Naive thymus-derived CD4-positive, alpha-beta T cell (primary cell): ENCODE data around the gene EHD3. TPM values are rescaled to one million over a fixed set of nuclear protein-coding genes. Genes with fewer than 3 reads are reported as not detected.

Source experiments
- ATAC-seq: fragments of 150-1000 bp; cut with Tn5 transposase; 2 replicates; pipeline ENCODE4 v1.10.0; 2021; ENCODE audit warnings: mild to moderate bottlenecking, moderate library complexity
- CTCF ChIA-PET: fragments of 350-600 bp; sonication (Branson Sonifier 250); formaldehyde crosslinking; loops from one replicate; lab custom pipeline; 2021; ENCODE audit warnings: antibody characterized with exemption; lab: Charles Lee
- POLR2A ChIA-PET: fragments of 350-600 bp; sonication (Branson Sonifier 250); formaldehyde crosslinking; loops from one replicate; lab custom pipeline; 2021; ENCODE audit warnings: antibody characterized with exemption, inconsistent platforms; lab: Charles Lee
- DNase-seq, 9 donors: peaks; one replicate each; pipeline versions ENCODE4 v3.0.0 to v3.0.0-alpha.2; 2020 to 2022; ENCODE audit warnings: mixed read lengths in 1 of 9
- H3K27ac ChIP-seq: one replicate; pipeline ENCODE4 v1.7.0; 2013; ENCODE audit warnings: mild to moderate bottlenecking, low read depth, low read length, moderate library complexity
- H3K27me3 ChIP-seq, 2 donors: one replicate each; pipeline ENCODE4 v1.7.0; 2013; ENCODE audit warnings: low read length in 2 of 2, mild to moderate bottlenecking in 2 of 2, moderate library complexity in 2 of 2; ENCODE audit not compliant: control insufficient read depth in 2 of 2, insufficient read depth in 2 of 2
- H3K36me3 ChIP-seq, 3 experiments: 1 replicate in 2 of 3; 2 replicates in 1 of 3; pipeline ENCODE4 v1.7.0; 2013; ENCODE audit warnings: low read length in 3 of 3, mild to moderate bottlenecking in 3 of 3, moderate library complexity in 1 of 3; ENCODE audit not compliant: insufficient read depth in 3 of 3, control insufficient read depth in 2 of 3
- H3K4me1 ChIP-seq, 2 donors: one replicate each; pipeline ENCODE4 v1.7.0; 2013; ENCODE audit warnings: low read length in 2 of 2, mild to moderate bottlenecking in 2 of 2, moderate library complexity in 1 of 2; ENCODE audit not compliant: control insufficient read depth in 2 of 2, insufficient read depth in 2 of 2
- H3K4me3 ChIP-seq: 2 replicates; pipeline ENCODE4 v1.7.0; 2013; ENCODE audit warnings: mild to moderate bottlenecking, low read length
- H3K9me3 ChIP-seq, 3 experiments: 1 replicate in 2 of 3; 2 replicates in 1 of 3; pipeline ENCODE4 v1.7.0; 2013; ENCODE audit warnings: low read length in 3 of 3; ENCODE audit not compliant: control insufficient read depth in 2 of 3
- H3K27ac Mint-ChIP-seq, 9 donors: one replicate each; pipeline ENCODE4 v1.8.0; 2020 to 2022; ENCODE audit warnings: mixed read lengths in 9 of 9, mild to moderate bottlenecking in 8 of 9, moderate library complexity in 5 of 9, inconsistent platforms in 2 of 9
- H3K27me3 Mint-ChIP-seq, 5 donors: one replicate each; pipeline ENCODE4 v1.8.0; 2021 to 2022; ENCODE audit warnings: mixed read lengths in 5 of 5, mild to moderate bottlenecking in 1 of 5
- H3K36me3 Mint-ChIP-seq, 5 donors: one replicate each; pipeline ENCODE4 v1.8.0; 2020 to 2022; ENCODE audit warnings: mixed read lengths in 5 of 5, mild to moderate bottlenecking in 3 of 5, inconsistent platforms in 1 of 5
- H3K4me1 Mint-ChIP-seq, 7 donors: one replicate each; pipeline ENCODE4 v1.8.0; 2020 to 2022; ENCODE audit warnings: mixed read lengths in 7 of 7, mild to moderate bottlenecking in 3 of 7, inconsistent platforms in 1 of 7
- H3K4me3 Mint-ChIP-seq, 10 donors: one replicate each; pipeline ENCODE4 v1.8.0; 2020 to 2022; ENCODE audit warnings: mild to moderate bottlenecking in 10 of 10, mixed read lengths in 10 of 10, moderate library complexity in 6 of 10, inconsistent platforms in 2 of 10
- H3K9me3 Mint-ChIP-seq, 11 donors: one replicate each; pipeline ENCODE4 v1.8.0; 2020 to 2022; ENCODE audit warnings: mixed read lengths in 11 of 11, mild to moderate bottlenecking in 4 of 11, inconsistent platforms in 1 of 11, moderate library complexity in 1 of 11
- intact Hi-C, 2 donors: fragments of 100-400 bp; cut with micrococcal nuclease; formaldehyde crosslinking; loops; one replicate each; pipeline ENCODE4 v1.15.1; 2023
- polyA plus RNA-seq, 2 donors: library from polyadenylated mRNA; unstranded; fragments of 300-500 nt; fragmentation: Illumina TruSeq; gene quantifications; one replicate each; pipeline ENCODE4 v1.2.3, GENCODE V29; 2021
- total RNA-seq, 6 experiments: library from RNA in 5 of 6; stranded (reverse) in 5 of 6; gene quantifications; 1 replicate in 5 of 6; 2 replicates in 1 of 6; pipeline ENCODE4 v1.2.3 and lab custom pipeline; 2021 to 2026

Gene EHD3
- total and polyA plus RNA-seq, 7 experiments from 2014 or later = 1.6 to 4.6 (median 3.8) TPM

DNA sequence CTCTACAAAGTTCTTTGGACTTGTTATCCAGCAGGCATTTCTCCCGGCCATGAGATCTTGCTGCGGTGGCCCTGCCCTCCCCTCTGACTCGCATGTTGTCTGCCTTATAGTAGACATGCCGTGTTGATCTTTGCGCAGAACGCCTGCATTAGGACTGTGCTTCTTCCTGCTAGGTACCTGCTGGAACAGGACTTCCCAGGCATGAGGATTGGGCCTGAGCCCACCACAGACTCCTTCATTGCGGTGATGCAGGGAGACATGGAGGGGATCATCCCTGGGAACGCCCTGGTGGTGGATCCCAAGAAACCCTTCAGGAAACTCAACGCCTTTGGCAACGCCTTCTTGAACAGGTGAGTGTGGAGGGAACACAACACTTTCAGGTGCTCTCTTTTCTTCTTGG lies 10.1 kb downstream of the EHD3 start:
- peaks cover 0 to 3% (median 0%) of the 10 kb centered on the region in 3 experiments for H3K36me3 ChIP-seq
- peaks cover 0 to 10% (median 0%) of the 10 kb centered on the region in 7 donors for H3K4me1 Mint-ChIP-seq
- no peaks in the 10 kb centered on the region for H3K9me3 ChIP-seq
- intact Hi-C loops = no loop called here
- no peak overlapping the region for H3K27ac ChIP-seq
- no peak overlapping the region for H3K4me3 ChIP-seq
- no peaks in the 10 kb centered on the region for H3K9me3 Mint-ChIP-seq
- H3K27me3 ChIP-seq = no peaks in the 10 kb centered on the region
- no peak overlapping the region for H3K27ac Mint-ChIP-seq
- H3K4me1 ChIP-seq = no peaks in the 10 kb centered on the region
- CTCF ChIA-PET = no interaction called here
- POLR2A ChIA-PET = no interaction called here
- no peak overlapping the region for H3K4me3 Mint-ChIP-seq
- H3K27me3 Mint-ChIP-seq = no peaks in the 10 kb centered on the region
- ATAC-seq = no peak
- H3K36me3 Mint-ChIP-seq = peaks cover 0 to 35% (median 6%) of the 10 kb centered on the region in 5 donors
- DNase-seq = no peak

DNA sequence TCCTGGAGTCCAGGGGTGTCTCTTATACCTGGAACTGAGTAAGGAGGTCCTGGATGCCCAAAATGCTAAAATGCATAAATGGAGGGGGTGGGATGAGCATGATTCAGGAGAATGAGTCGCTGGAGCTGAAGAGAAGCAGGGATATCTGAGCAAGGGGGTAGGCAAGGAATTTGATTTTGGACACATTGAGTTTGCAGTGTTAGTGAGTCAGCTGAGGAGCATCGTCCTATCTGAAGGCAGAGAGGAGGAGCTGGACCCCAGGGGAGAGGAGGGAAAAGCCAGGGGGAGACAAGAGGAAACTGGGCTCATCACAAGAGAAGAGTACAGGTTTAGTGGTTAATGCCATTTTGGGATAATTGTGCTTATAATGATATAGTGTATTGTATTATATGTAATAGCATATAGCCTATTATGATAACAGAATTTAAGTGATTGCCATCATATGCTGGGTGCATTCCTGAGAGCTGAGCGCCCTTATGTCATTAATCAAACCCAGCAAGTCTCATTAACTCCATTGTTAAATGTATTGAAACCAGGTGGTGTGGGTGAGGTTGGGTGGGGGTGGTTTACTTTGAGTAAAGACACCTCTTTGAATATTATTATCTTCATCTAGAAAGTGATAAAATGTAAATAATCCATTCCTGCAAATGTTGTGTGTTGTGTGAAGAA lies 12.4 kb downstream of the EHD3 start:
- Mint-ChIP-seq H3K27me3 (no peaks in the 10 kb centered on the region), H3K27ac (peak overlapping the region in 1 of 9 donors; percentile 2), H3K4me1 (peaks cover 0 to 4% (median 0%) of the 10 kb centered on the region in 7 donors), H3K9me3 (no peaks in the 10 kb centered on the region), H3K4me3 (no peak overlapping the region), H3K36me3 (peaks cover 0 to 42% (median 6%) of the 10 kb centered on the region in 5 donors)
- Histone ChIP-seq H3K4me3 (no peak overlapping the region), H3K9me3 (no peaks in the 10 kb centered on the region), H3K36me3 (peaks cover 0 to 4% (median 0%) of the 10 kb centered on the region in 3 experiments), H3K4me1 (no peaks in the 10 kb centered on the region), H3K27ac (no peak overlapping the region), H3K27me3 (no peaks in the 10 kb centered on the region)
- intact Hi-C loops = no loop called here
- ATAC-seq = no peak
- ChIA-PET POLR2A (interaction anchor here (0.6 kb wide), 1 partner anchor 23 kb away, joined by 3 read pairs; no protein-coding TSS in a partner anchor), CTCF (no interaction called here)
- DNase-seq = no peak

DNA sequence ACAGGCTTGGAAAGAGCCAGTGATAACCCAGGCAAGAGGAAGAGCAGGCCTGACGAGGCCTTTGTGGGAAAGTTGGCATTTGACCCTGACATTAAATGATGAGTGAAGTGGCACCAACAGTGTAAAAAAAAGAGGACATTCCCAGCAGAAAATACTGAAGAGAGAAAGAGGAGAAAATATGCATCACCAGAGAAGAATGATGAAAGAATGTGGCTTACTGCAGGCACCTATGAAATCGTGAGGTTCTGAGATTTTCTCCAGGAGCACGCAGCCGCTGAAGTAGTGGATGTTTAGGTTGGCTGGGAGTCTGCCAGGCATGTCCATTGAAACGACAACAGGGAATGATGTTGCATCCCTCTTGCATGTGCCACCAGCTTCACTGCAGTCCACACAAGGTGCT lies 13.8 kb downstream of the EHD3 start:
- POLR2A ChIA-PET = no interaction called here
- H3K9me3 ChIP-seq = no peaks in the 10 kb centered on the region
- no peak for ATAC-seq
- H3K27me3 ChIP-seq = no peaks in the 10 kb centered on the region
- CTCF ChIA-PET = no interaction called here
- H3K27ac ChIP-seq = no peak overlapping the region
- no peak overlapping the region for H3K4me3 ChIP-seq
- no peaks in the 10 kb centered on the region for H3K9me3 Mint-ChIP-seq
- no peak for DNase-seq
- H3K4me3 Mint-ChIP-seq = no peak overlapping the region
- H3K4me1 Mint-ChIP-seq = peaks cover 0 to 4% (median 0%) of the 10 kb centered on the region in 7 donors
- H3K27ac Mint-ChIP-seq = no peak overlapping the region
- H3K4me1 ChIP-seq = no peaks in the 10 kb centered on the region
- H3K27me3 Mint-ChIP-seq = no peaks in the 10 kb centered on the region
- intact Hi-C loops = no loop called here
- H3K36me3 Mint-ChIP-seq = peaks cover 0 to 42% (median 6%) of the 10 kb centered on the region in 5 donors
- peaks cover 0 to 4% (median 0%) of the 10 kb centered on the region in 3 experiments for H3K36me3 ChIP-seq

DNA sequence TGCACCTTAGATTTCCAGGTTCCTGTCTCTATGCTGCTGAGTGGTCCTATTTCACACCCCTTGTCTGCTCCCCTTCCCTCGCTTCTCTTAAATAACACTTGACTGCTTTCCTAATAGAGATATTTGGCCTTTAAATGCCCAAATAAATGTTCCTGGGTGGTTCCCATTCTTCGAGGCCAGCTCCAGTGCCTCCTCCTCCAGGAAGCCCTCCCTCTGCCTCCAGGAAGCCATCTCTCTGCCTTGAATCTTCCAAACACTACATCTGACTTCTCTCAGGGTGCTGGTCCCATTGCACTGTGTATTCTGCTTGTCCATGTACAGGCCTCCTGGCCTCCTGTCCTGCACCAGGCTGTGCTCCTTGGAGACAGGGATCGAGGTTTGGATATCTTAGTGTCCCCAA lies 14.2 kb downstream of the EHD3 start:
- peaks cover 0 to 4% (median 0%) of the 10 kb centered on the region in 3 experiments for H3K36me3 ChIP-seq
- Mint-ChIP-seq H3K4me1 (peaks cover 0 to 4% (median 0%) of the 10 kb centered on the region in 7 donors), H3K4me3 (no peak overlapping the region), H3K9me3 (no peaks in the 10 kb centered on the region), H3K27ac (no peak overlapping the region), H3K27me3 (no peaks in the 10 kb centered on the region), H3K36me3 (peaks cover 0 to 39% (median 6%) of the 10 kb centered on the region in 5 donors)
- no peaks in the 10 kb centered on the region for H3K27me3 ChIP-seq
- ChIA-PET CTCF (no interaction called here), POLR2A (no interaction called here)
- DNase-seq = no peak
- ATAC-seq = no peak
- intact Hi-C loops = no loop called here
- H3K9me3 ChIP-seq = no peaks in the 10 kb centered on the region
- no peak overlapping the region for H3K4me3 ChIP-seq
- no peaks in the 10 kb centered on the region for H3K4me1 ChIP-seq
- H3K27ac ChIP-seq = no peak overlapping the region

DNA sequence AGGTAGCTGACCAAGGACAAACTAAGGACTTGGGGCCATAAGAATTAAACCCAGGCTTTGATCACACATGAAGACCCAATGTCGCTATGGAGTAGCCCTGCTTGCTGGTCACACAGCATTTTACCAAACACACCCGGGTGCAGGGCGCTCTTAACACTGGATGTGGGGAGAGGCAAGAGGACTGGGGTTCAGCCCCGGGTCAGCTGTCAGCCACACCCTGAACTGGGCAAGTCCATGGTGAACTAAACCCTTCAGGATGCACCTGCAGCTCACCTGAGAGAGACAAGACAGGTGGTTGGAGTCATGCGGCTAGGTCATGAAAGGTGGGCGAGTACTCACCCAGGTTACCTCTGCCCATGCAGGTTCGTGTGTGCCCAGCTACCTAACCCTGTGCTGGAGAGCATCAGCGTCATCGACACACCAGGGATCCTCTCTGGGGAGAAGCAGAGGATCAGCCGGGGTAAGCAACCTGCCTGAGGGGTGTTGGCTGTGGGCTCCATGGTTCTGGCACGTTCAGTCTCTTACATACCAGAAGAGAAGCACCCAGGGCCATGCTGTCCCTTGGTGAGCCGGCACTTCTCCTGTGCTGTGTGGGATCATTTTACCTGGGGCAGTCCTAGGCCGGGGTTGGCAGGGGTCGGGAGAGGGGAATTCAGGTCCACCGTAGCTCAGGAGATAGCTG lies 15.2 kb downstream of the EHD3 start:
- peaks cover 0 to 38% (median 6%) of the 10 kb centered on the region in 5 donors for H3K36me3 Mint-ChIP-seq
- no peak overlapping the region for H3K27ac ChIP-seq
- no peak overlapping the region for H3K27ac Mint-ChIP-seq
- no peak for ATAC-seq
- no peaks in the 10 kb centered on the region for H3K27me3 Mint-ChIP-seq
- H3K4me1 ChIP-seq = no peaks in the 10 kb centered on the region
- no peak overlapping the region for H3K4me3 Mint-ChIP-seq
- DNase-seq = no peak
- H3K4me3 ChIP-seq = no peak overlapping the region
- no peaks in the 10 kb centered on the region for H3K9me3 Mint-ChIP-seq
- H3K9me3 ChIP-seq = no peaks in the 10 kb centered on the region
- H3K4me1 Mint-ChIP-seq = peaks cover 0 to 3% (median 0%) of the 10 kb centered on the region in 7 donors
- H3K27me3 ChIP-seq = no peaks in the 10 kb centered on the region
- H3K36me3 ChIP-seq = peaks cover 0 to 4% (median 0%) of the 10 kb centered on the region in 3 experiments
- intact Hi-C loops = no loop called here
- ChIA-PET CTCF (no interaction called here), POLR2A (no interaction called here)

DNA sequence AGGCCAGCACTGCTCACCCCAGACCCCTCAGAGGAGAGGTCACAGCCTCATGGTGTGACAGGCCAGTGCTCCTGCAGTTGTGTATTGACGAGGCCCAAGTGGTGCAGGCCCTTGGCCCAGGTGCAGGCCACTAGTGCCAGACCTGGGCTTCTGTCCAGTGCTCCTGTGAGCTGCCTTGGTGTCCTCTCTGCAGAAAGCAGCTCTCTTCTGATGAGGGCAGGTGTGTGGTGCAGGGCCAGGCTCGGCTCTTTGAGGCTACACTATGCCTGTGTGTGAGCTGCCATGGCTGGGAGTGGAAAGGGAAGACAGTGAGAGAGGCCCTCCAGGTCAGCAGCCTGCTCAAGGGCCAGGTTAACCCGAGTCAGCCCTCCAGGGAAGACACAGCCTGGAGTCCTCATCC lies 17.1 kb downstream of the EHD3 start:
- H3K9me3 ChIP-seq = no peaks in the 10 kb centered on the region
- ChIA-PET CTCF (no interaction called here), POLR2A (no interaction called here)
- Mint-ChIP-seq H3K27ac (no peak overlapping the region), H3K9me3 (no peaks in the 10 kb centered on the region), H3K4me1 (peaks cover 0 to 3% (median 0%) of the 10 kb centered on the region in 7 donors), H3K36me3 (peaks cover 0 to 37% (median 6%) of the 10 kb centered on the region in 5 donors), H3K27me3 (no peaks in the 10 kb centered on the region), H3K4me3 (no peak overlapping the region)
- DNase-seq (no peak), ATAC-seq (peak; percentile 21)
- no peaks in the 10 kb centered on the region for H3K27me3 ChIP-seq
- no peak overlapping the region for H3K4me3 ChIP-seq
- intact Hi-C loops = no loop called here
- H3K36me3 ChIP-seq = peaks cover 0 to 4% (median 0%) of the 10 kb centered on the region in 3 experiments
- H3K4me1 ChIP-seq = no peaks in the 10 kb centered on the region
- no peak overlapping the region for H3K27ac ChIP-seq
